ENCODE results near the gene RBM22.

Gene RBM22

DNA sequence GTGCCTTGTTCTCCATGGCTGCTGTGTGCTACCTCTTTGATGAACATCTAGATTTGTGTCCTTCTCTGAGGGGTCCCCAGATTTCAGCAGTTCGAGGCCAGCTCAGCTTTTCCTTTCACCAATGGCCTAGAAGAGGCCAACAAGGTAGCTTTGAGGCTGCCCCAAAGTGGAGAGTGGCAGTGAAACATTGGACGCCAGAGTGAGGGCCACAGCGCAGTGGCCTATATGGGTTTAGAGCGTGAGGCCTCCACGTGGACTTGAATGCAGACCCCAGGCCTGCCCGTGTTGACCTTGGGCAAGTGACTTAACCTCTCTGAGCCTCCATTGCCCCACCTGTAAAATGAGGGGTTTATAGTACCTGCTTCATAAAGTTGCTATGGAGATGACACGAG is 28.0 kb downstream of the RBM22 start:
- in situ Hi-C loops (cut with HindIII; ENCODE audit: low sequenced_read_pairs) = no loop called here

- in situ Hi-C loops (cut with HindIII; ENCODE audit: low sequenced_read_pairs) = no loop called here
These were observed 28.5 kb downstream of the RBM22 start for GRCh38 chr5:150672237-150672883.

DNA sequence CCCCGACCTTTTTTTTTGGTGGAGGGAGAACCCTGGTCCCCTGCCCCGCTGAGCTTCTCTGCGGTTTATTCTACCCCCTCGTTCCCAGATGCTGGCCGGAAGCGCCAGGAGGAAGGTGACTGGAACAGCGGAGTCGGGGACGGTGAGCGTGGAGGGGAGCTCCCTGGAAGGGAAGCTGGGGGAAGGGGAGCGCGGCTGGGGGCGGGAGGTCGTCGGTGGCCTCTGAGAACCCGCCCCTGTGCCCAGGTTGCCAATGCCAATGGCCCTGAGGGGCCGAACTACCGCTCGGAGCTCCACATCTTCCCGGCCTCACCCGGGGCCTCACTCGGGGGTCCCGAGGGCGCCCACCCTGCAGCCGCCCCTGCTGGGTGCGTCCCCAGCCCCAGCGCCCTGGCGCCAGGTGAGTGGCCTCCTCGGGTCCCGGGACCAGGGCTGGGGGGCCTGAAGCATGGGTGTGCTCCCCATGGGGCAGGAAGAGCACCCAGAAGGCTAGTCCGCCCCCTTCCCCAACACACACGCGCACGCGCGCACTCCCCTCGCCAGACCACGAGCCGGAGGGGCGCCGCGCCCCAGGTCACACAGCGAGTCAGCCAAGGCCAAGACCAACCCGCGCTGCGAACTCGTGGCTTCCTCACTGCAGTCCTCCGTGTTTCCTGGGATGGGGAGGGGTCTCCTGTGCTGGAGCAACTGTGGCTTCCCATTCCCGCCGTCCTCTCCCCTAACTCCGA is 29.2 kb downstream of the RBM22 start:
- in situ Hi-C loops (cut with HindIII; ENCODE audit: low sequenced_read_pairs) = no loop called here

DNA sequence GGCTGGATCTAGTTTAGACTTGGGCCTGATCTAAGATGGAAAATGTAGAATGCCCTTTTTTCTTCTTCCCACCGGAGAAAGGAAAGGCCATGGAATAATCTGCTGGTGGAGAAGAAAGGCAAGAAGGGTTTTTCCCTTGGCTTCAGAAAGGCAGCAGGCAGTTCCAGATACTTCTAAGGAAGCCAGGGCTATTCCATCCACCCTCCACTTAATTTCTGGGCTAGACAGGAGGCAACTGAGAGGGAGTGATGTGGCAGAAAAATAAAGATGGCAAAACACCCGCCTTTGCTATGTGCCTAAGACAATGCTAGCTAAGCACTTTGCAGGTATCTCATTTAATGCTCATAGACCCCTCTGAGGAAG is 29.9 kb downstream of the RBM22 start:
- in situ Hi-C loops (cut with HindIII; ENCODE audit: low sequenced_read_pairs) = no loop called here

DNA sequence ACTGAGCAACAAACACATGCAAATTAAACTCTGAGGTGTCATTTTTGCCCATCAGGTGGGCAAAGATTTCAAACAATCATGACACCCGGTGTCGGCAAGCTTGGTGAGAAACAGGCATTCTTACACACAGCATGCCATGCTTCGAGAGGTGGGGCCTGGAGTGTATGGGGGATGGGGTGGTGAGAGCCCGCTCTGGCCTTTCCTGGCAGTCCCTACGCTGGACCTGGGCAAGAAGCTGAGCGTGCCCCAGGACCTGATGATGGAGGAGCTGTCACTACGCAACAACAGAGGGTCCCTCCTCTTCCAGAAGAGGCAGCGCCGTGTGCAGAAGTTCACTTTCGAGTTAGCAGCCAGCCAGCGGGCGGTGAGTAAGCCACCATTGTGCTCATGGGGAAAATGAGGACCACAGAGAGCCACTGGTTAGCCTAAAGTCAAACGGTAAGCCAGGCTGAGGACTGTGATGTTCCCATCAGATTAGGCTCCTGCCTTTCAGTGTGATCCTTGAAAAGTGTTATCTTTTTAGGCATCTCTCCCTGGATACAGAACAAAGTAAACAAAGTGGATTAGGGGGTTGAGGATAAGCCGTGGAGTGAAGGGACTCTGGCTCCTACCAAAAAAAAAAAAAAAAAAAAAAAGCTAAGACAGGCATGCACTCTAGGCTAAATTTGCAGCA is 30.5 kb downstream of the RBM22 start:
- in situ Hi-C loops (cut with HindIII; ENCODE audit: low sequenced_read_pairs) = no loop called here

GRCh38 chr5:150665044-150665443 is 35.8 kb downstream of the RBM22 start:
- in situ Hi-C loops (cut with HindIII; ENCODE audit: low sequenced_read_pairs) = no loop called here

GRCh38 chr5:150663936-150664335 is 36.9 kb downstream of the RBM22 start:
- in situ Hi-C loops (cut with HindIII; ENCODE audit: low sequenced_read_pairs) = no loop called here

DNA sequence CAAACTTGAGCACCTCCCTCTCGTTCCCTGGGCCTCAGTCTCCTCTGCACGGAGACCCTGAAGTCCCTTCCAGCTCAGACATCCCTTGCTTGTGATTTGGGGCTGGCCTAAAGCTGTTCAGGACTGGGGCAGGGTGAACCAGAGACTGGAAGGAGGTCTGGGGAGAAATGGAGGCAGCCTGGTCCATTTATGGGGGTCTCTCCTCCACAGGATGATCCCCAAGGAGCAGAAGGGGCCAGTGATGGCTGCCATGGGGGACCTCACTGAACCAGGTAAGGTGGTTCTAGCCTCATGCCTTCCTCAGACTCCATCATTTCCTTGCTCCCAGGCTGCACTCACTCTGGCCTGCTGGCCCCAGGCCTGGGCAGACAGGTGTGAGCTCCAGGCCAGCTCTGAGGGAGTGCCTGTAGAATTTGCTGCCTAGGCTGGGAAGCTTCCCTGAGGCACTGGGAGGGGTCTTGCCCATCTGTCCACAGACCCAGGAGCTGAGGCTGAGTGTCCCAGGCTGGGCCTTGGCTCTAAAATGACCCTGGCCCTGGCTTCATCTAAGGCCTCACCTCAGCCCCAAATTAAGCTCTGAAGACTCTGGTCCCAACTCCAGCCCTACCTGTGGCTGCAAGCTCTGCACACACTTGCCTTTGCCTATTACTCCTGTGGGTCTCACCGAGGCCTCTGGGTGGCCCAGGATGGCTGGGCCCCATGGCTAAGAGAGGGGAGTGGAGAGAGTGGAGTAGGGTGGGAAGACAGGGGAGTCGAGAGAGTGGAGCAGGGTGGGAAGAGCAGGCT is 37.9 kb downstream of the RBM22 start:
- in situ Hi-C loops (cut with HindIII; ENCODE audit: low sequenced_read_pairs) = no loop called here

GRCh38 chr5:150661821-150662596 is 38.9 kb downstream of the RBM22 start:
- in situ Hi-C loops (cut with HindIII; ENCODE audit: low sequenced_read_pairs) = no loop called here

GRCh38 chr5:150661086-150661485 is 39.8 kb downstream of the RBM22 start, which contains the start of gene MYOZ3:
MYOZ3 (plus strand) TSS chr5:150661251; CDS start chr5:150662942, 1,691 bp downstream.
- in situ Hi-C loops (cut with HindIII; ENCODE audit: low sequenced_read_pairs) = no loop called here

- in situ Hi-C loops (cut with HindIII; ENCODE audit: low sequenced_read_pairs) = no loop called here
These were observed 40.6 kb downstream of the RBM22 start for GRCh38 chr5:150660108-150660831.

GRCh38 chr5:150659360-150660107 is 41.3 kb downstream of the RBM22 start:
- in situ Hi-C loops (cut with HindIII; ENCODE audit: low sequenced_read_pairs) = loop anchor here (10.0 kb wide), 1 partner anchor 105 kb away; no protein-coding TSS in a partner anchor

- in situ Hi-C loops (cut with HindIII; ENCODE audit: low sequenced_read_pairs) = loop anchor here (10.0 kb wide), 1 partner anchor 104 kb away; no protein-coding TSS in a partner anchor
These were observed 42.1 kb downstream of the RBM22 start for GRCh38 chr5:150658699-150659265.

DNA sequence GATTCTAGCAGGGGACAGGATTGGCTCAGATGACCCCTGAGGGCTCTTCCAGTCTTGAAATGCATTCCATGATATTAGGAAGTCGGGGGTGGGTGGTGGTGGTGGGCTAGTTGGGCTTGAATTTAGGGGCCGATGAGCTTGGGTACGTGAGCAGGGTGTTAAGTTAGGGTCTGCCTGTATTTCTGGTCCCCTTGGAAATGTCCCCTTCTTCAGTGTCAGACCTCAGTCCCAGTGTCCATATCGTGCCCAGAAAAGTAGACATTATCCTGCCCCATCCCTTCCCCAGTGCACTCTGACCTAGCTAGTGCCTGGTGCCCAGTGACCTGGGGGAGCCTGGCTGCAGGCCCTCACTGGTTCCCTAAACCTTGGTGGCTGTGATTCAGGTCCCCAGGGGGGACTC is 42.7 kb downstream of the RBM22 start:
- in situ Hi-C loops (cut with HindIII; ENCODE audit: low sequenced_read_pairs) = loop anchor here (10.0 kb wide), 1 partner anchor 103 kb away; no protein-coding TSS in a partner anchor

GRCh38 chr5:150656191-150657132 is 44.4 kb downstream of the RBM22 start:
- in situ Hi-C loops (cut with HindIII; ENCODE audit: low sequenced_read_pairs) = loop anchor here (10.0 kb wide), 1 partner anchor 102 kb away; no protein-coding TSS in a partner anchor

GRCh38 chr5:150655221-150655620 is 45.6 kb downstream of the RBM22 start:
- in situ Hi-C loops (cut with HindIII; ENCODE audit: low sequenced_read_pairs) = loop anchor here (10.0 kb wide), 1 partner anchor 100 kb away; no protein-coding TSS in a partner anchor

Data from DLD1 (cell line).